ENCODE results near the gene SPAG9.
"Not testable (repeated sequence)": the region's sequence is repeated elsewhere in the genome, so short reads cannot be mapped to it uniquely, and the experiment has no call there.

The SPAG9 gene

DNA sequence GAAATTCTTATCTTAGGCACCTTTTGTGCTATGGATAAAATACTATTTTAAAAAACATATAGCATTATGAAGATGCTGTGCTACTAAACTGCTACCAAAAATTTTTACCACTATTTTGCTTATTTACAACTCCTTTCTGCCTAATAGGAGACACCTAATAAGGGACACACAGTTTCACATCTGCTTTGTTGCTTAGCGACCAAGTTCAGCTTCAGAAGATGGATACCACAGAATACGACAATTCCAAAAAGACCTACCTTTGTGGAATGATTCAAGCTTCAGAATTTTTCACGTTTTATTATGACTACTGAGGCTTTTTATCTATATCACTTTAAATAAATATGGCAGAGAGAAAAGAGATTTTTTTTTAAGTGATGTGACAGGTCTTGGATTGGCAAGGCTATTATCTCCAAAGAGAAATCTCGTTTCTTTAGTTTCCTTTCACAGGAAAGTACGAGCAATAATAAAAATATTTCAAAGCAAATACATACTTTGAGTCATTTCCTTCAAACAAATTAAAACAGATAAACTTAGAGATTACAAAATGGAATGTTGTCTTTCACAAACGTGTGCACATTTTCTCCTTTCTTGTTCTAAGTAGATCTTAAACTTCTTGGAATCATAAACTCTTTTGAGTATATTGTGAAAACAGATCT lies 35.4 kb downstream of the SPAG9 start:
- DNase-seq (ENCODE audit: low spot score), result peak; percentile 17

DNA sequence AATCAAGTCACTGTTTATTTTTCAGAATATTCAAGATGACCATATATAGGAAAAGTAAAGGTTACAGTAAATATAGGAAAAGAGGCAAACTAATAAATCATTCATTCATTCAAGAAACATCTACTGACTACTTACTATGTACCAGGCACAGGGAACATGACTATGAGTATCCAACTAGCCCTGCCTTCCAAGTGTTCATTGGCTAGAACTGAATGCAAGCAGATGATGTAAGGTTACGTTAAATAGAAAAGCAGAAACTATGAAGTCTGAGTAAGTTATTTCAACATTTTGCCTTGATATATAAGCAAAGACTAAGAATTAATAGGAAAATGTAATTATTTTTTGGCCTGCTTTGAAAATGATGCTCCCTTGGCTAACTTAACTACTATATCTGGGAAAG lies 36.7 kb downstream of the SPAG9 start:
- no peak for DNase-seq (ENCODE audit: low spot score)

GRCh38 chr17:51083364-51083763 lies 37.3 kb downstream of the SPAG9 start:
- not testable (repeated sequence) for DNase-seq (ENCODE audit: low spot score)

- DNase-seq (ENCODE audit: low spot score), result no peak
These were observed 41.6 kb downstream of the SPAG9 start for GRCh38 chr17:51079049-51079448.

- no peak for DNase-seq (ENCODE audit: low spot score)
These were observed 42.6 kb downstream of the SPAG9 start for GRCh38 chr17:51078009-51078592.

DNA sequence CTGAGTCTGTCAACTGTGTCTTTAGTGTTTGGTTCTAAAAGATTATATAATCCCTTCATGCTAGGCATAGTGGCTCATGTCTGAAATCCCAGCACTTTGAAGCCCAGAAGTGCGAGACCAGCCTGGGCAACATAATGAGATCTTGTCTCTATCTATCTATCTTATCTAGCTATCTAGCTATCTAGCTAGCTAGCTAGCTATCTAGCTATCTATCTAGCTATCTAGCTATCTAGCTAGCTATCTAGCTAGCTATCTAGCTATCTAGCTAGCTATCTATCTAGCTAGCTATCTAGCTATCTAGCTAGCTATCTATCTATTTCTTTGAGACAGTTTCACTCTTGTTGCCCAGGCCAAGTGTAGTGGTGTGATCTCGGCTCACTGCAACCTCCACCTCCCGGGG lies 43.8 kb downstream of the SPAG9 start:
- no peak for DNase-seq (ENCODE audit: low spot score)

DNA sequence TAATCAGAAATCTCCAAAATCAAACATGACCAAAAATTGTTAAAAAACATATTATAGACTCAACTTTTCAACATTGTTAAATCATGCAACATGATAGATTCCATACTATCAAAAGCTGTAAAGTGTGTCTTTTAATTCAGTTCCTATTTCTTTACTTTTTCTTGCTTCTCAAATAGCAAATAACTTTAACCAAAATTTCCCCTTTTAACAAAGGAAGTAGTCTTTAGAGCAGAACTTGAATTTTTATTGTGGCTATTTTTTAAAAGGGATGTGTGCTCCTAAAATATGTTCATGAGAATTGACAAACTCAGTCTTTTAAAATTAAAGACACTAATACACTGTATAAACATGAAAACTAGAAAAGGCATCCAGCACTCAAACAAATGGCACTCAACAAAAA lies 49.1 kb downstream of the SPAG9 start:
- no peak for DNase-seq (ENCODE audit: low spot score)

GRCh38 chr17:51065466-51065865 lies 55.2 kb downstream of the SPAG9 start:
- DNase-seq (ENCODE audit: low spot score), result no peak

DNA sequence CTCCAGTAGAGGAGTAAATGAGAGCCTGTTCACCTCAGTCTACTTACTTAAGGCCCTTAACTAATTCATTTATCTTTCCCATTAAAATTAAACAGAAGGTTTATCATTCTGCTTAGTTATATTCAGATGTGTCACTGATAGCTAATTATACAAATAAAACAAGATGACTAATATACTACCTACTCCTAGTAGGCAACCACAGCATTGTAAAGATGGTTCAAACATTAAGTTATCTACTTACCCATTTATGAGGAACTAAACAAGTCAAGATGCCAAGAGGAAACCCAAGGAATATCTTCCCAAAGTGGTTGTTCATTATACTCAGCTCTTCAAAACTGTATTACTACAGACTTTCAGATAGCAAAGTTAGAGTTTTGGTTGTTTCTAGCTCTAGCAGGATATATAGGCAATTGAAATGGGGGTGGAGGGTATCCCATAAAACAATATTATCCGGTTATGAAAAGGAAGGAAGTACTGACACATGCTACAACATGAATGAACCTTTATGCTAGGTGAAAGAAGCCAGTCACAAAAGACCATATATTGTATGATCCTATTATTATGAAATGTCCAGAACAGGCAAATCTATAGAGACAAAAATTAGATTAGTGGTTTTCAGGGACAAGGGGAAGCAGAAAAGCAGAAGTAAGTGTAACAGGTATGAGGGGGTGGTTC lies 56.5 kb downstream of the SPAG9 start:
- no peak for DNase-seq (ENCODE audit: low spot score)

DNA sequence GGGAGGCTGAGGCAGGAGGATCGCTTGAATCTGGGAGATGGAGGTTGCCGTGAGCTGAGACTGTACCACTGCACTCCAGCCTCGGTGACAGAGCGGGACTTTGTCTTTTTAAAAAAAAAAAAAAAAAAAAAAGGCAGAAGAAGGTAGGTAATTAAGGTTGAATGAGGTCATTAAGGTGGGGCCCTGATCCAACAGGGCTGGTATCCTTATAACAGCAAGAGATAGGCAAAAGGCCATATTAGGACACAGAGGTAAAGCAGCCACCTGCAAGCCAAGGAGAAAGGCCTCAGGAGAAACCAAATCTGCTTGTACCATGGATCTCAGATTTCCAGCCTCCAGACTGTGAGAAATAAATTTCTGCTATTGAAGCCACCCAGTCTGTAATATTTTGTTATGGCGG lies 60.3 kb downstream of the SPAG9 start:
- DNase-seq (ENCODE audit: low spot score), result no peak

DNA sequence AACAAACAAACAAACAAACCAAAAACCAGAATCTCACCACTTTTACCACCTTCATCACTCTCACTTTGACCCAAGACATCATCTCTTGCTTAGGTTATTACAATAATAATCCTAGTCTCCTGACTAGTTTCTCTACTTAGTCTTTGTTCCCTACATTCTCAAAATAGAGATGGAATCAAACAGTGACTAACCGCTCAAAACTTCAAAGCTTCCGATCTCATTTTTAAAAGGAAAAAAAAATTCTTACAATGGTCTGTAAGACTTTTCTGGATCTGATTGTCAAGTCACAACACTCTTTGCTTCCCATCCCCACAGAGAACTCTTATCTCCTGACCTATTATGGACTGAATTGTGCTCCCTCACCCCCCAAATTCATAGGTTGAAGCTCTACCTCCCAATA lies 60.9 kb downstream of the SPAG9 start:
- no peak for DNase-seq (ENCODE audit: low spot score)

GRCh38 chr17:51057534-51057933 lies 63.1 kb downstream of the SPAG9 start:
- no peak for DNase-seq (ENCODE audit: low spot score)

DNA sequence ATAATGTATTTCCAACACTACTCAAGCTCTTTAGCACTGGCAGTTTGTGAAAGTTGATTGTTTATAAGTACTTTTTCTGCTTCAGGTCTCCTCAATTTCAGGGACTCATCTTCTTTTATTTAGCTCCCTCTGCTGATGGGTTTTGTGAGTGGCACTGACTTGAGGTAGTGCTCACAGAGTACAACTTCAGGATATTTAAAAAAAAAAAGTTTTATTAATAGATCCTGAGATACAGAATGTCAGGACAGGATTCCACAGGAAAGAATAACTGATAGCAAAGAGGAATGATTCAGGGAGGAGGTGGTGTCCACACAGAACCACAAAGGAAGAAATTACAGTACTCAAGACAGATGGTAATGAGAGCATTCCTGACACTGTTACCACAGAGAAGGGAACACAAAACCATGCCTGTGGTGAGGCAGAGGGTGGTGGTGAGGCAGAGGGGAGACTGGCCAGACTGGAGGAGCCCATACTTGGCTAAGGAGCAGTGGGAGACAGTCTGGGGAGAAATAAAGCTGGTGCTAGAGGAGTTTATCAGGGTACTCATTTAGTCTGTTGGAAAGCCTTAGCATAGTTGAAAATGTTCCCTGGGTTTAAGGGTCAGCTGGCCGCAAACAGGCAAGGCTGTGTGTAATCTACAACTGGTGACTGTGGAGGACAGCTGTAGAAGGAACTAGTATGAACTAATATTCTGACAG lies 63.7 kb downstream of the SPAG9 start:
- DNase-seq (ENCODE audit: low spot score), result peak; percentile 43

GRCh38 chr17:51054748-51055147 lies 65.9 kb downstream of the SPAG9 start:
- no peak for DNase-seq (ENCODE audit: low spot score)

DNA sequence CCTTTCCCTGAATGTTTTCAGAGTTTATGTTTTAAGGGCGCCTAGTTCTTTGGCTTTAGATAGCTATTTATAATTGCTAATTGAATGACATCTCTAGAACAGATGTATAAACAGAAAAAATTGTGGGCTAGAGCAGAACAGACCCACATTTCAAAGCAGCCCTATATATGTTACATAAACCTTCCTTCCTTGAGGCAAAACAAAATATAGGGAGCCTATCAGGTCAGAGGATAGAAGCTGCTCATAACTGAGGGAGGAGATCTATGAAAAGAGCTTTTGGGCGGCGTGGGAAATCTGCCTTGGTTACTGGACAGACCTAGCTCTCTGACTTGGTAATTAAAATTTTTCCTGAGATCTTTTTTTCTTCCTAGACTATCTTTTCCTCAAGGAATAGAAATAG lies 68.4 kb downstream of the SPAG9 start:
- no peak for DNase-seq (ENCODE audit: low spot score)

- DNase-seq (ENCODE audit: low spot score), result no peak
These were observed 70.2 kb downstream of the SPAG9 start for GRCh38 chr17:51050291-51051033.

- DNase-seq (ENCODE audit: low spot score), result no peak
These were observed 73.9 kb downstream of the SPAG9 start for GRCh38 chr17:51046514-51047384.

DNA sequence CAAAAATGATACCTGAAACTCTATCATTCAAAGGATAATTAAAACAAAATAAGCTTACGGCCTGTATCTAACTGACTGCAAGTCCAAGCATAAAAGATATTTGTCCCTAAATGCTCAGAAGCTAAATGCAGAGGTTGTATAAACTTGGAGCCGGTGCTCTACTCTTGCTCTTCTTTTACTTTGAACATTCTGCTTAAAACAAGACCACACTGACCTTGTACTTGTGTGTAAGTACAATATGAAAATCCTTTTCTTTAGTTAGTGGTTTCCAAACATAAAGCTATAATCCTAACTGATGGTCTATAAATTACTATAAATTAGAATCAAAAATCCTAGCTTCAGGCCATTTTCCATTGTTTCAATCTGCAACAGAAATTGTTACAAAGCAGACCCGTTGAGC lies 74.6 kb downstream of the SPAG9 start:
- DNase-seq (ENCODE audit: low spot score), result no peak

DNA sequence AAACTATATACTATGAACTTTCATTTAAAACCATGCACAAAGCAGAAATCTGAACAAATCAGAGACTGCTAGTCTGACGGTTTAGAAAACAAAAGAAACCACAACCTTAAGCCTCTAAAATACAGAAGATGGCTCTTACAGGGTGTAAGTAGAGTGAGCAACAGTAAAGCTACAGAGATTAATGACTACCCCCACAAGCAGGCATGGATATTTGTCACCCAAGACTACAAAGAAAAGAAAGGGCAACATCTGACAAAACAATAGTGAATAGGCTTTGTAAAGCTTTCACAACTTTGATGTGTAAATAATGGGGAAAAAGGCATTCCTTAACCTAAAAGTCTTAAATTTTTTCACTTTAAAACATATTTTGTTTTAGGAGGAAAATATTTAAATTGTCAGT lies 75.0 kb downstream of the SPAG9 start:
- DNase-seq (ENCODE audit: low spot score), result no peak

GRCh38 chr17:51044976-51045375 lies 75.7 kb downstream of the SPAG9 start:
- DNase-seq (ENCODE audit: low spot score), result no peak

GRCh38 chr17:51036084-51036483 lies 84.6 kb downstream of the SPAG9 start:
- DNase-seq (ENCODE audit: low spot score), result no peak
